CD14-positive monocyte (primary cell): ENCODE measurements around the gene BBOF1. TPM values are rescaled to one million over a fixed set of nuclear protein-coding genes. Genes with fewer than 3 reads are reported as not detected.

Experiments
- DNase-seq, 3 donors: peaks; one replicate each; pipeline ENCODE4 v3.0.0-alpha.2; 2011 to 2022
- H2AFZ ChIP-seq: 2 replicates; pipeline ENCODE4 v1.6.0; 2012; ENCODE audit warnings: mild to moderate bottlenecking, low read depth, low read length, inconsistent platforms; ENCODE audit not compliant: insufficient read depth, poor library complexity, severe bottlenecking
- H3K27ac ChIP-seq, 2 donors: 1 replicate in 1 of 2; 2 replicates in 1 of 2; pipeline ENCODE4 v1.5.1; 2012 to 2013; ENCODE audit warnings: low read length in 2 of 2, control low read depth in 1 of 2, inconsistent platforms in 1 of 2, low read depth in 1 of 2, mild to moderate bottlenecking in 1 of 2
- H3K27me3 ChIP-seq, 2 donors: one replicate each; pipeline versions ENCODE4 v1.6.0 to v1.6.1; 2011 to 2013; ENCODE audit warnings: low read length in 2 of 2; ENCODE audit not compliant: control insufficient read depth in 2 of 2, insufficient read depth in 2 of 2
- H3K36me3 ChIP-seq, 2 donors: replicated peaks in 1 of 2; 1 replicate in 1 of 2; 2 replicates in 1 of 2; pipeline versions ENCODE4 v1.5.1 to v1.6.1; 2012 to 2013; ENCODE audit warnings: low read length in 2 of 2, control low read depth in 1 of 2, inconsistent platforms in 1 of 2, mild to moderate bottlenecking in 1 of 2; ENCODE audit not compliant: insufficient read depth in 2 of 2, control insufficient read depth in 1 of 2
- H3K4me1 ChIP-seq, 2 donors: 1 replicate in 1 of 2; 2 replicates in 1 of 2; pipeline versions ENCODE4 v1.5.1 to v1.6.1; 2012 to 2013; ENCODE audit warnings: low read length in 2 of 2, control low read depth in 1 of 2, inconsistent platforms in 1 of 2, mild to moderate bottlenecking in 1 of 2, moderate library complexity in 1 of 2; ENCODE audit not compliant: insufficient read depth in 2 of 2, control insufficient read depth in 1 of 2
- H3K4me2 ChIP-seq: replicated peaks from 2 replicates; pipeline ENCODE3; 2012; ENCODE audit warnings: low read length, moderate library complexity, mild to moderate bottlenecking; ENCODE audit not compliant: poor library complexity, severe bottlenecking; ENCODE audit errors: extremely low read depth
- H3K4me3 ChIP-seq, 3 experiments: fragments of 200-600 bp in 1 of 3; sonication (generic) in 1 of 3; replicated peaks in 1 of 3; 1 replicate in 2 of 3; 2 replicates in 1 of 3; pipeline ENCODE4 v1.5.1; 2011 to 2013; ENCODE audit warnings: low read length in 3 of 3, mild to moderate bottlenecking in 3 of 3, control low read depth in 2 of 3, low read depth in 2 of 3, inconsistent platforms in 1 of 3, moderate library complexity in 1 of 3
- H3K79me2 ChIP-seq: 2 replicates; pipeline ENCODE4 v1.6.0; 2012; ENCODE audit warnings: mild to moderate bottlenecking, control low read depth, inconsistent platforms, low read length, moderate library complexity; ENCODE audit not compliant: insufficient read depth
- H3K9ac ChIP-seq: 2 replicates; pipeline ENCODE4 v1.6.0; 2017; ENCODE audit warnings: low read length, mild to moderate bottlenecking; ENCODE audit not compliant: insufficient read depth, poor library complexity, severe bottlenecking
- H3K9me3 ChIP-seq, 2 donors: replicated peaks in 1 of 2; 1 replicate in 1 of 2; 2 replicates in 1 of 2; pipeline versions ENCODE4 v1.5.1 to v1.6.1; 2012 to 2013; ENCODE audit warnings: low read length in 2 of 2, control low read depth in 1 of 2; ENCODE audit not compliant: control insufficient read depth in 1 of 2, insufficient read depth in 1 of 2
- H4K20me1 ChIP-seq: 2 replicates; pipeline ENCODE4 v1.6.0; 2012; ENCODE audit warnings: mild to moderate bottlenecking, low read length, control low read depth, moderate library complexity; ENCODE audit not compliant: insufficient read depth
- H3K27ac Mint-ChIP-seq, 7 donors: one replicate each; pipeline ENCODE4 v1.8.0; 2020; ENCODE audit warnings: mild to moderate bottlenecking in 7 of 7, mixed read lengths in 7 of 7, moderate library complexity in 6 of 7, inconsistent platforms in 2 of 7
- H3K27me3 Mint-ChIP-seq, 3 donors: one replicate each; pipeline ENCODE4 v1.8.0; 2021 to 2022; ENCODE audit warnings: low read depth in 3 of 3, mild to moderate bottlenecking in 3 of 3, mixed read lengths in 3 of 3, moderate library complexity in 3 of 3, inconsistent platforms in 1 of 3
- H3K36me3 Mint-ChIP-seq, 2 donors: one replicate each; pipeline ENCODE4 v1.8.0; 2020; ENCODE audit warnings: mixed read lengths in 2 of 2, inconsistent platforms in 1 of 2, mild to moderate bottlenecking in 1 of 2
- H3K4me1 Mint-ChIP-seq: one replicate; pipeline ENCODE4 v1.8.0; 2020; ENCODE audit warnings: mild to moderate bottlenecking, mixed read lengths
- H3K4me3 Mint-ChIP-seq, 2 donors: one replicate each; pipeline ENCODE4 v1.8.0; 2020; ENCODE audit warnings: mild to moderate bottlenecking in 2 of 2, mixed read lengths in 2 of 2, moderate library complexity in 1 of 2
- H3K9me3 Mint-ChIP-seq, 7 donors: one replicate each; pipeline ENCODE4 v1.8.0; 2020 to 2022; ENCODE audit warnings: mixed read lengths in 7 of 7, mild to moderate bottlenecking in 6 of 7, moderate library complexity in 6 of 7, inconsistent platforms in 2 of 7
- WGBS: methylation state at CpG from one replicate; pipeline ENCODE4 v1.1.5; 2013; ENCODE audit warnings: missing lambda C conversion rate; ENCODE audit not compliant: insufficient coverage; 5-methylcytosine and 5-hydroxymethylcytosine counted together
- intact Hi-C, 2 donors: fragments of 100-400 bp; cut with micrococcal nuclease; formaldehyde crosslinking; loops; one replicate each; pipeline versions ENCODE4 v1.15.0 to v1.15.1; 2023
- polyA plus RNA-seq, 3 donors: library from polyadenylated mRNA; depleted of rRNA in 1 of 3; unstranded in 2 of 3; stranded (reverse) in 1 of 3; fragments of 300-500 nt in 2 of 3; fragments of >200 nt in 1 of 3; fragmentation: Illumina TruSeq in 2 of 3; gene quantifications; 1 replicate in 2 of 3; 2 replicates in 1 of 3; pipeline ENCODE4 v1.2.3, GENCODE V29; 2012 to 2021
- TF ChIP-seq, protein P1 (sequence below): fragments of 200-600 bp; IDR thresholded peaks from one replicate; pipeline ENCODE4 v1.8.0; 2022; ENCODE audit warnings: antibody characterized with exemption, mild to moderate bottlenecking

The BBOF1 gene
- polyA plus RNA-seq, 3 donors, result 0.01 to 0.94 TPM; not detected in 1

DNA sequence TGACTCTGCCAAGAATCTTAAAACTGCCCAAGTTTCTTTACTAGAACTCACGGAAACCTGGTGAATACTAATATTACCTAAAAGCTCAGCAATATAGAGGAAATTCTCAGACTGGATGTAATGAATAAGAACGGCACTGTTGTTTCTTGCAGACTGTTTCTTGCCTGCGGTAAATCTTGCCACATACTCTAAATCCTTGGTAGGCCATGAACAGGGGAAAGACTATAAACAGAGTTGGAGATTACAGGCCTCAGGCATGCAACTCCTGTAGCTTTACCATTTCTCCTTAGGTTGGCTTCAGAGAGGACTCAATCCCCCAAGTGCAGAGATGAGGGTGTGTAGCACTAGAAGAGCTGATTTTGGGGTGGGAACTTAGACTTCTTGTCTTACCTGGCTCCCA, 64.0 kb downstream of the BBOF1 start:
- H4K20me1 ChIP-seq, result no peaks in the 10 kb centered on the region
- H3K36me3 ChIP-seq, result no peaks in the 10 kb centered on the region
- H2AFZ ChIP-seq, result peak overlapping the region; percentile 90
- H3K27me3 ChIP-seq, result no peaks in the 10 kb centered on the region
- intact Hi-C loops, result no loop called here
- H3K27ac Mint-ChIP-seq, result no peak overlapping the region
- H3K4me2 ChIP-seq, result peak overlapping the region; percentile 85
- H3K79me2 ChIP-seq, result peaks cover 29% of the 10 kb centered on the region
- WGBS, result 80% methylated on average over 1 of the region's 3 CpGs
- peaks cover 20% of the 10 kb centered on the region for H3K4me1 Mint-ChIP-seq
- H3K36me3 Mint-ChIP-seq, result no peaks in the 10 kb centered on the region
- no peak for DNase-seq
- H3K4me3 ChIP-seq, result peak overlapping the region in 1 of 3 experiments; percentile 85
- TF ChIP-seq, protein P1, sequence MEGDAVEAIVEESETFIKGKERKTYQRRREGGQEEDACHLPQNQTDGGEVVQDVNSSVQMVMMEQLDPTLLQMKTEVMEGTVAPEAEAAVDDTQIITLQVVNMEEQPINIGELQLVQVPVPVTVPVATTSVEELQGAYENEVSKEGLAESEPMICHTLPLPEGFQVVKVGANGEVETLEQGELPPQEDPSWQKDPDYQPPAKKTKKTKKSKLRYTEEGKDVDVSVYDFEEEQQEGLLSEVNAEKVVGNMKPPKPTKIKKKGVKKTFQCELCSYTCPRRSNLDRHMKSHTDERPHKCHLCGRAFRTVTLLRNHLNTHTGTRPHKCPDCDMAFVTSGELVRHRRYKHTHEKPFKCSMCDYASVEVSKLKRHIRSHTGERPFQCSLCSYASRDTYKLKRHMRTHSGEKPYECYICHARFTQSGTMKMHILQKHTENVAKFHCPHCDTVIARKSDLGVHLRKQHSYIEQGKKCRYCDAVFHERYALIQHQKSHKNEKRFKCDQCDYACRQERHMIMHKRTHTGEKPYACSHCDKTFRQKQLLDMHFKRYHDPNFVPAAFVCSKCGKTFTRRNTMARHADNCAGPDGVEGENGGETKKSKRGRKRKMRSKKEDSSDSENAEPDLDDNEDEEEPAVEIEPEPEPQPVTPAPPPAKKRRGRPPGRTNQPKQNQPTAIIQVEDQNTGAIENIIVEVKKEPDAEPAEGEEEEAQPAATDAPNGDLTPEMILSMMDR, result no peak
- H3K27ac ChIP-seq, result no peak overlapping the region
- no peaks in the 10 kb centered on the region for H3K9me3 Mint-ChIP-seq
- H3K4me3 Mint-ChIP-seq, result no peak overlapping the region
- H3K27me3 Mint-ChIP-seq, result peaks cover 0 to 3% (median 0%) of the 10 kb centered on the region in 3 donors
- H3K9me3 ChIP-seq, result no peaks in the 10 kb centered on the region
- H3K9ac ChIP-seq, result no peak overlapping the region
- peaks cover 21 to 24% of the 10 kb centered on the region in 2 donors for H3K4me1 ChIP-seq

DNA sequence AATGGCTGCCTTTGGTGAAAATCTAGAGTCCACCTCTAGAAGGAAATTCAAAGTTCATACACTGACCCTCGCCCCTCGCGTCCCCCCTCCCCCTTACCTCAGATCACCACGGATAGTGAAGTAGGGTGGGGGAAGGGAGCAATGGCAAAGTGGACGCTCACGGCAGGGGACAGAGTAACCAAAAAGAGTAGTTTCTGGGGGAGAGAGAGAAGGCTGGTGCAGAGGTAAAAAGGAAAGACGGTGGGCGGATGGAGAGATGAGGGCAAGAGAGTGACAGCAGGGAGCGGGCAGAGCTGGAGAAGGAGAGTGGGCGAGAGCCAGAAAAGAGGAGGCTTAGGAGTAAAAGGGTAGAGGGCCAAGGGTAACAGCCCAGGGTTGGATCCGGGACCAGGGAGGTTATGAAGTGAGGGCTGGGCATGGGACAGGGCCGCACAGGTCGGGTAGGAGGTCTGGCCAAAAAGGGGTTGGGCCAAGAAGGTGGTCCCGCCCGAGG, 64.7 kb downstream of the BBOF1 start:
- H3K79me2 ChIP-seq, result peaks cover 36% of the 10 kb centered on the region
- no peaks in the 10 kb centered on the region for H3K27me3 ChIP-seq
- H3K36me3 Mint-ChIP-seq, result no peaks in the 10 kb centered on the region
- peak overlapping the region; percentile 90 for H2AFZ ChIP-seq
- peak overlapping the region; percentile 70 to 95 (median 86) for H3K27ac Mint-ChIP-seq
- H3K4me3 ChIP-seq, result peak overlapping the region; percentile 85 to 86 (median 85)
- no peaks in the 10 kb centered on the region for H3K9me3 ChIP-seq
- H3K4me1 Mint-ChIP-seq, result peaks cover 22% of the 10 kb centered on the region
- no peaks in the 10 kb centered on the region for H3K36me3 ChIP-seq
- TF ChIP-seq, protein P1, result no peak
- no peaks in the 10 kb centered on the region for H4K20me1 ChIP-seq
- peak overlapping the region; percentile 94 to 100 for H3K4me3 Mint-ChIP-seq
- 1% methylated on average over 11 of the region's 15 CpGs for WGBS
- H3K27me3 Mint-ChIP-seq, result peaks cover 0 to 3% (median 0%) of the 10 kb centered on the region in 3 donors
- intact Hi-C loops, result no loop called here
- peak overlapping the region; percentile 59 for H3K9ac ChIP-seq
- peak overlapping the region; percentile 85 for H3K4me2 ChIP-seq
- peaks cover 21 to 24% of the 10 kb centered on the region in 2 donors for H3K4me1 ChIP-seq
- no peaks in the 10 kb centered on the region for H3K9me3 Mint-ChIP-seq
- peak overlapping the region; percentile 25 to 49 for H3K27ac ChIP-seq
- no peak for DNase-seq
